ENCODE results near the gene VWA2.

The VWA2 gene

GRCh38 chr10:114308531-114309363 is 69.7 kb downstream of the VWA2 start:
- no peaks in the 10 kb centered on the region for H3K36me3 Mint-ChIP-seq
- DNase-seq (ENCODE audit: low spot score in 2 of 2): no peak
- ATAC-seq: no peak
- peaks cover 12% of the 10 kb centered on the region for H3K4me1 Mint-ChIP-seq
- no peak overlapping the region for H3K27ac Mint-ChIP-seq
- H3K4me3 Mint-ChIP-seq: no peak overlapping the region
- H3K9me3 Mint-ChIP-seq: no peaks in the 10 kb centered on the region

GRCh38 chr10:114309364-114309651 is 70.3 kb downstream of the VWA2 start:
- Mint-ChIP-seq H3K4me3 (no peak overlapping the region), H3K27ac (no peak overlapping the region)
- no peak for DNase-seq (ENCODE audit: low spot score in 2 of 2)

GRCh38 chr10:114310346-114310745 is 71.3 kb downstream of the VWA2 start:
- H3K27ac Mint-ChIP-seq: no peak overlapping the region
- no peaks in the 10 kb centered on the region for H3K36me3 Mint-ChIP-seq
- no peak for DNase-seq (ENCODE audit: low spot score in 2 of 2)
- H3K4me1 Mint-ChIP-seq: no peaks in the 10 kb centered on the region
- ATAC-seq: no peak
- no peaks in the 10 kb centered on the region for H3K9me3 Mint-ChIP-seq
- H3K4me3 Mint-ChIP-seq: no peak overlapping the region

More at GRCh38 chr10:114309364-114309651, 70.3 kb downstream of the VWA2 start:
- Mint-ChIP-seq H3K36me3 (no peaks in the 10 kb centered on the region), H3K4me1 (peaks cover 6% of the 10 kb centered on the region), H3K9me3 (no peaks in the 10 kb centered on the region)
- ATAC-seq: no peak

- no peak overlapping the region for H3K4me3 Mint-ChIP-seq
- DNase-seq (ENCODE audit: low spot score in 2 of 2) (no peak), ATAC-seq (no peak)
- H3K9me3 Mint-ChIP-seq: no peaks in the 10 kb centered on the region
- no peaks in the 10 kb centered on the region for H3K4me1 Mint-ChIP-seq
- no peaks in the 10 kb centered on the region for H3K36me3 Mint-ChIP-seq
- no peak overlapping the region for H3K27ac Mint-ChIP-seq
Measured at GRCh38 chr10:114311023-114311422, 72.0 kb downstream of the VWA2 start.

GRCh38 chr10:114311496-114312209 is 72.6 kb downstream of the VWA2 start:
- no peak for ATAC-seq
- Mint-ChIP-seq H3K36me3 (no peaks in the 10 kb centered on the region), H3K27ac (no peak overlapping the region)

GRCh38 chr10:114313139-114313538 is 74.1 kb downstream of the VWA2 start:
- H3K4me3 Mint-ChIP-seq: no peak overlapping the region
- no peaks in the 10 kb centered on the region for H3K9me3 Mint-ChIP-seq
- no peak for ATAC-seq
- H3K36me3 Mint-ChIP-seq: no peaks in the 10 kb centered on the region
- no peaks in the 10 kb centered on the region for H3K4me1 Mint-ChIP-seq
- DNase-seq (ENCODE audit: low spot score in 2 of 2): no peak
- no peak overlapping the region for H3K27ac Mint-ChIP-seq

More at GRCh38 chr10:114311496-114312209, 72.6 kb downstream of the VWA2 start:
- H3K4me3 Mint-ChIP-seq: no peak overlapping the region
- DNase-seq (ENCODE audit: low spot score in 2 of 2): no peak
- H3K9me3 Mint-ChIP-seq: no peaks in the 10 kb centered on the region
- no peaks in the 10 kb centered on the region for H3K4me1 Mint-ChIP-seq

- no peak for ATAC-seq
- Mint-ChIP-seq H3K4me3 (no peak overlapping the region), H3K4me1 (no peaks in the 10 kb centered on the region)
Measured at GRCh38 chr10:114313866-114314265, 74.8 kb downstream of the VWA2 start.

GRCh38 chr10:114315566-114316420 is 76.7 kb downstream of the VWA2 start:
- no peaks in the 10 kb centered on the region for H3K4me1 Mint-ChIP-seq
- ATAC-seq: peak; percentile 2
- DNase-seq (ENCODE audit: low spot score in 2 of 2): no peak

More at GRCh38 chr10:114313866-114314265, 74.8 kb downstream of the VWA2 start:
- Mint-ChIP-seq H3K27ac (no peak overlapping the region), H3K36me3 (no peaks in the 10 kb centered on the region), H3K9me3 (no peaks in the 10 kb centered on the region)
- no peak for DNase-seq (ENCODE audit: low spot score in 2 of 2)

GRCh38 chr10:114316744-114317143 is 77.7 kb downstream of the VWA2 start:
- no peak overlapping the region for H3K4me3 Mint-ChIP-seq
- DNase-seq (ENCODE audit: low spot score in 2 of 2) (no peak), ATAC-seq (no peak)
- no peaks in the 10 kb centered on the region for H3K4me1 Mint-ChIP-seq
- H3K36me3 Mint-ChIP-seq: no peaks in the 10 kb centered on the region
- H3K9me3 Mint-ChIP-seq: no peaks in the 10 kb centered on the region
- H3K27ac Mint-ChIP-seq: peak overlapping the region; percentile 13

More at GRCh38 chr10:114315566-114316420, 76.7 kb downstream of the VWA2 start:
- H3K36me3 Mint-ChIP-seq: no peaks in the 10 kb centered on the region
- peak overlapping the region; percentile 13 for H3K27ac Mint-ChIP-seq
- no peaks in the 10 kb centered on the region for H3K9me3 Mint-ChIP-seq
- H3K4me3 Mint-ChIP-seq: no peak overlapping the region

GRCh38 chr10:114319406-114320248 is 80.6 kb downstream of the VWA2 start:
- Mint-ChIP-seq H3K4me1 (no peaks in the 10 kb centered on the region), H3K36me3 (no peaks in the 10 kb centered on the region), H3K9me3 (no peaks in the 10 kb centered on the region), H3K27ac (peak overlapping the region; percentile 44), H3K4me3 (no peak overlapping the region)
- DNase-seq (ENCODE audit: low spot score in 2 of 2) (no peak), ATAC-seq (no peak)

- Mint-ChIP-seq H3K27ac (no peak overlapping the region), H3K4me3 (no peak overlapping the region), H3K36me3 (no peaks in the 10 kb centered on the region), H3K9me3 (no peaks in the 10 kb centered on the region), H3K4me1 (no peaks in the 10 kb centered on the region)
- ATAC-seq (no peak), DNase-seq (ENCODE audit: low spot score in 2 of 2) (no peak)
Measured at GRCh38 chr10:114320249-114321116, 81.4 kb downstream of the VWA2 start.

- no peak for ATAC-seq
- H3K36me3 Mint-ChIP-seq: no peaks in the 10 kb centered on the region
Measured at GRCh38 chr10:114322344-114322743, 83.3 kb downstream of the VWA2 start.

GRCh38 chr10:114323023-114323422 is 84.0 kb downstream of the VWA2 start:
- H3K27ac Mint-ChIP-seq: no peak overlapping the region
- DNase-seq (ENCODE audit: low spot score in 2 of 2) (no peak), ATAC-seq (no peak)
- H3K9me3 Mint-ChIP-seq: no peaks in the 10 kb centered on the region
- no peaks in the 10 kb centered on the region for H3K4me1 Mint-ChIP-seq
- no peak overlapping the region for H3K4me3 Mint-ChIP-seq
- H3K36me3 Mint-ChIP-seq: no peaks in the 10 kb centered on the region

More at GRCh38 chr10:114322344-114322743, 83.3 kb downstream of the VWA2 start:
- H3K4me3 Mint-ChIP-seq: no peak overlapping the region
- no peaks in the 10 kb centered on the region for H3K4me1 Mint-ChIP-seq
- no peak for DNase-seq (ENCODE audit: low spot score in 2 of 2)
- H3K27ac Mint-ChIP-seq: no peak overlapping the region
- H3K9me3 Mint-ChIP-seq: no peaks in the 10 kb centered on the region

GRCh38 chr10:114326795-114327194 is 87.7 kb downstream of the VWA2 start:
- Mint-ChIP-seq H3K9me3 (no peaks in the 10 kb centered on the region), H3K36me3 (no peaks in the 10 kb centered on the region), H3K4me1 (no peaks in the 10 kb centered on the region), H3K4me3 (no peak overlapping the region), H3K27ac (no peak overlapping the region)
- ATAC-seq (no peak), DNase-seq (ENCODE audit: low spot score in 2 of 2) (no peak)
